ENCODE results near the gene DGCR8.
A peak's percentile ranks its signal among the peaks of the same experiment; 100 is the strongest.

The DGCR8 gene

GRCh38 chr22:20056696-20057386 is 23.2 kb upstream of the DGCR8 start:
- H3K18ac ChIP-seq (ENCODE audit: low read length), result no peak overlapping the region
- no peak overlapping the region for H4K91ac ChIP-seq (ENCODE audit: low read depth, low read length)
- H3K4me1 ChIP-seq (ENCODE audit: control insufficient read depth in 1 of 2, insufficient read depth in 2 of 2, low read length in 2 of 2), result no peaks in the 10 kb centered on the region
- H4K12ac ChIP-seq (ENCODE audit: low read depth, low read length), result no peak overlapping the region
- H3K79me2 ChIP-seq (ENCODE audit: control insufficient read depth, insufficient read depth, low read length, poor library complexity), result no peaks in the 10 kb centered on the region
- no peak overlapping the region for H3K27ac ChIP-seq (ENCODE audit: low read depth, low read length)
- H2AFZ ChIP-seq (ENCODE audit: insufficient read depth, low read length, poor library complexity), result no peak overlapping the region
- no peak overlapping the region for H2BK12ac ChIP-seq (ENCODE audit: low read length)
- no peak overlapping the region for H3K4me2 ChIP-seq (ENCODE audit: low read length)
- H2BK5ac ChIP-seq (ENCODE audit: low read depth, low read length, poor library complexity), result no peak overlapping the region
- no peak overlapping the region for H2BK120ac ChIP-seq (ENCODE audit: insufficient read depth, low read length, poor library complexity)
- no peak overlapping the region for H3K9ac ChIP-seq (ENCODE audit: low read length)
- peaks cover 53 to 56% of the 10 kb centered on the region in 2 experiments for H3K36me3 ChIP-seq (ENCODE audit: control insufficient read depth in 1 of 2, insufficient read depth in 2 of 2, low read length in 2 of 2)
- no peaks in the 10 kb centered on the region for H3K27me3 ChIP-seq (ENCODE audit: insufficient read depth, low read length)
- H3K4me3 ChIP-seq (ENCODE audit: low read depth, low read length), result no peak overlapping the region
- no peak overlapping the region for H3K23ac ChIP-seq (ENCODE audit: low read length)
- no peaks in the 10 kb centered on the region for H3K79me1 ChIP-seq (ENCODE audit: low read length)
- H3K9me3 ChIP-seq (ENCODE audit: insufficient read depth, low read depth, low read length), result no peaks in the 10 kb centered on the region
- DNase-seq, result no peak
- no peak overlapping the region for H2AK5ac ChIP-seq (ENCODE audit: low read length)
- H3K14ac ChIP-seq (ENCODE audit: low read length), result no peak overlapping the region
- H3K4ac ChIP-seq (ENCODE audit: low read depth, low read length), result no peak overlapping the region
- WGBS (ENCODE audit: extremely low coverage, insufficient coverage, insufficient read length), result no CpG with 5 or more reads among the region's 16 CpGs
- H4K8ac ChIP-seq (ENCODE audit: low read depth, low read length), result no peak overlapping the region

GRCh38 chr22:20057596-20058268 is 22.3 kb upstream of the DGCR8 start:
- Histone ChIP-seq H2BK5ac (ENCODE audit: low read depth, low read length, poor library complexity) (no peak overlapping the region), H4K91ac (ENCODE audit: low read depth, low read length) (no peak overlapping the region), H3K4me1 (ENCODE audit: control insufficient read depth in 1 of 2, insufficient read depth in 2 of 2, low read length in 2 of 2) (peaks cover 4% of the 10 kb centered on the region in 2 experiments), H3K27me3 (ENCODE audit: insufficient read depth, low read length) (no peaks in the 10 kb centered on the region), H2AFZ (ENCODE audit: insufficient read depth, low read length, poor library complexity) (no peak overlapping the region), H3K14ac (ENCODE audit: low read length) (no peak overlapping the region), H3K23ac (ENCODE audit: low read length) (no peak overlapping the region), H3K4me3 (ENCODE audit: low read depth, low read length) (no peak overlapping the region), H4K12ac (ENCODE audit: low read depth, low read length) (no peak overlapping the region), H2BK12ac (ENCODE audit: low read length) (no peak overlapping the region), H3K27ac (ENCODE audit: low read depth, low read length) (no peak overlapping the region), H3K79me1 (ENCODE audit: low read length) (no peaks in the 10 kb centered on the region), H4K8ac (ENCODE audit: low read depth, low read length) (no peak overlapping the region), H3K4me2 (ENCODE audit: low read length) (no peak overlapping the region), H3K9ac (ENCODE audit: low read length) (no peak overlapping the region), H3K9me3 (ENCODE audit: insufficient read depth, low read depth, low read length) (no peaks in the 10 kb centered on the region), H3K36me3 (ENCODE audit: control insufficient read depth in 1 of 2, insufficient read depth in 2 of 2, low read length in 2 of 2) (peaks cover 48 to 53% of the 10 kb centered on the region in 2 experiments), H2AK5ac (ENCODE audit: low read length) (no peak overlapping the region), H3K79me2 (ENCODE audit: control insufficient read depth, insufficient read depth, low read length, poor library complexity) (no peaks in the 10 kb centered on the region), H2BK120ac (ENCODE audit: insufficient read depth, low read length, poor library complexity) (no peak overlapping the region), H3K18ac (ENCODE audit: low read length) (no peak overlapping the region), H3K4ac (ENCODE audit: low read depth, low read length) (no peak overlapping the region)
- WGBS (ENCODE audit: extremely low coverage, insufficient coverage, insufficient read length), result no CpG with 5 or more reads among the region's 13 CpGs
- DNase-seq, result no peak

GRCh38 chr22:20058989-20059770 is 20.9 kb upstream of the DGCR8 start:
- Histone ChIP-seq H3K79me2 (ENCODE audit: control insufficient read depth, insufficient read depth, low read length, poor library complexity) (no peaks in the 10 kb centered on the region), H3K4ac (ENCODE audit: low read depth, low read length) (no peak overlapping the region), H3K4me2 (ENCODE audit: low read length) (no peak overlapping the region), H3K4me3 (ENCODE audit: low read depth, low read length) (no peak overlapping the region), H4K91ac (ENCODE audit: low read depth, low read length) (no peak overlapping the region), H3K27ac (ENCODE audit: low read depth, low read length) (no peak overlapping the region), H2AFZ (ENCODE audit: insufficient read depth, low read length, poor library complexity) (no peak overlapping the region), H3K9me3 (ENCODE audit: insufficient read depth, low read depth, low read length) (no peaks in the 10 kb centered on the region), H2BK120ac (ENCODE audit: insufficient read depth, low read length, poor library complexity) (no peak overlapping the region), H3K36me3 (ENCODE audit: control insufficient read depth in 1 of 2, insufficient read depth in 2 of 2, low read length in 2 of 2) (peaks cover 42 to 44% of the 10 kb centered on the region in 2 experiments), H2BK5ac (ENCODE audit: low read depth, low read length, poor library complexity) (no peak overlapping the region), H3K4me1 (ENCODE audit: control insufficient read depth in 1 of 2, insufficient read depth in 2 of 2, low read length in 2 of 2) (peaks cover 4% of the 10 kb centered on the region in 2 experiments), H4K8ac (ENCODE audit: low read depth, low read length) (no peak overlapping the region), H3K9ac (ENCODE audit: low read length) (no peak overlapping the region), H2AK5ac (ENCODE audit: low read length) (no peak overlapping the region), H3K23ac (ENCODE audit: low read length) (no peak overlapping the region), H3K18ac (ENCODE audit: low read length) (no peak overlapping the region), H4K12ac (ENCODE audit: low read depth, low read length) (no peak overlapping the region), H3K27me3 (ENCODE audit: insufficient read depth, low read length) (no peaks in the 10 kb centered on the region), H3K79me1 (ENCODE audit: low read length) (no peaks in the 10 kb centered on the region), H3K14ac (ENCODE audit: low read length) (no peak overlapping the region), H2BK12ac (ENCODE audit: low read length) (no peak overlapping the region)
- no CpG with 5 or more reads among the region's 10 CpGs for WGBS (ENCODE audit: extremely low coverage, insufficient coverage, insufficient read length)
- peak in 1 of 2 donors; percentile 60 for DNase-seq

- Histone ChIP-seq H3K14ac (ENCODE audit: low read length) (no peak overlapping the region), H4K91ac (ENCODE audit: low read depth, low read length) (no peak overlapping the region), H4K12ac (ENCODE audit: low read depth, low read length) (no peak overlapping the region), H3K79me2 (ENCODE audit: control insufficient read depth, insufficient read depth, low read length, poor library complexity) (no peaks in the 10 kb centered on the region), H2BK12ac (ENCODE audit: low read length) (no peak overlapping the region), H3K9ac (ENCODE audit: low read length) (no peak overlapping the region), H4K8ac (ENCODE audit: low read depth, low read length) (no peak overlapping the region), H3K36me3 (ENCODE audit: control insufficient read depth in 1 of 2, insufficient read depth in 2 of 2, low read length in 2 of 2) (peaks cover 34 to 41% of the 10 kb centered on the region in 2 experiments), H2AK5ac (ENCODE audit: low read length) (no peak overlapping the region), H3K4ac (ENCODE audit: low read depth, low read length) (no peak overlapping the region), H2AFZ (ENCODE audit: insufficient read depth, low read length, poor library complexity) (no peak overlapping the region), H3K27ac (ENCODE audit: low read depth, low read length) (no peak overlapping the region), H3K4me1 (ENCODE audit: control insufficient read depth in 1 of 2, insufficient read depth in 2 of 2, low read length in 2 of 2) (peaks cover 4% of the 10 kb centered on the region in 2 experiments), H3K23ac (ENCODE audit: low read length) (no peak overlapping the region), H3K18ac (ENCODE audit: low read length) (no peak overlapping the region), H3K4me3 (ENCODE audit: low read depth, low read length) (no peak overlapping the region), H3K4me2 (ENCODE audit: low read length) (no peak overlapping the region), H2BK5ac (ENCODE audit: low read depth, low read length, poor library complexity) (no peak overlapping the region), H3K27me3 (ENCODE audit: insufficient read depth, low read length) (no peaks in the 10 kb centered on the region), H3K9me3 (ENCODE audit: insufficient read depth, low read depth, low read length) (peaks cover 3% of the 10 kb centered on the region), H3K79me1 (ENCODE audit: low read length) (no peaks in the 10 kb centered on the region), H2BK120ac (ENCODE audit: insufficient read depth, low read length, poor library complexity) (no peak overlapping the region)
- WGBS (ENCODE audit: extremely low coverage, insufficient coverage, insufficient read length), result no CpG with 5 or more reads among the region's 10 CpGs
- no peak for DNase-seq
These were observed 19.2 kb upstream of the DGCR8 start for GRCh38 chr22:20060700-20061480.
